ENCODE data around the gene PRAMEF1.
"Not testable (repeated sequence)": the region's sequence is repeated elsewhere in the genome, so short reads cannot be mapped to it uniquely, and the experiment has no call there.

Gene PRAMEF1

DNA sequence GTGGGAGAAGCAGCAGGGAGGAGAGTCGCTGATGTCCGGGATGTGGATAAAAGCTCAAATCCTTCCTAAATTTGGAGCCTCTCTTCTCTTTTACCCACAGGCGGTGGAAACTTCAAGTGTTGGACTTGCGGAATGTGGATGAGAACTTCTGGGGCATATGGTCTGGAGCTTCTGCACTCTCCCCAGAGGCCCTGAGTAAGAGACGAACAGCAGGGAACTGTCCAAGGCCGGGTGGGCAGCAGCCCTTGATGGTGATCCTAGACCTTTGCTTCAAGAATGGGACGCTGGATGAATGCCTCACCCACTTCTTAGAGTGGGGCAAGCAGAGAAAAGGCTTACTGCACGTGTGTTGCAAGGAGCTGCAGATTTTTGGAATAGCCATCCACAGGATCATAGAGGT is 15.8 kb upstream of the PRAMEF1 start:
- no peak for DNase-seq (ENCODE audit: low read depth in 2 of 2)

GRCh38 chr1:12776801-12777557 is 14.2 kb upstream of the PRAMEF1 start:
- DNase-seq (ENCODE audit: low read depth in 2 of 2), result no peak

GRCh38 chr1:12778061-12778460 is 13.1 kb upstream of the PRAMEF1 start:
- no peak for DNase-seq (ENCODE audit: low read depth in 2 of 2)

DNA sequence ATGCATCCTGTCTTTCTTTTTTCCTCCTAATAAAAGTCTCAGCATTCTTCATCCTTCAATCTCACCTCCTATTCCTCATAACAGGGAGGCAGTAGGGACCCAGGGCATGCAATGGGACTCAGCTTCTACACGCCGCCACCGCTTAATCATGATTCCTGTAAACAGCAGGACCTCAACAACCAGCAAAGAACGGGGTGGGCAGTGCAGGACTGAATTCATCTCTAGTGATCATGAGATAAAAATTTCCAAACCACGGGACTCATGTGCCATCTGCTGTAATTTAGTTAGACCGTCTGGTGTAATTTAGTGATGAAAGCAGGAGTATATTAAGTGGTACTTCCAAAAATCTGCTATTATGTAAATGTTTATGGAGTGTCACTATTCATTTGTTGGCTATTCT is 12.3 kb upstream of the PRAMEF1 start:
- DNase-seq (ENCODE audit: low read depth in 2 of 2), result no peak

- not testable (repeated sequence) for DNase-seq (ENCODE audit: low read depth in 2 of 2)
Measured at GRCh38 chr1:12781488-12781887, 9.7 kb upstream of the PRAMEF1 start.

DNA sequence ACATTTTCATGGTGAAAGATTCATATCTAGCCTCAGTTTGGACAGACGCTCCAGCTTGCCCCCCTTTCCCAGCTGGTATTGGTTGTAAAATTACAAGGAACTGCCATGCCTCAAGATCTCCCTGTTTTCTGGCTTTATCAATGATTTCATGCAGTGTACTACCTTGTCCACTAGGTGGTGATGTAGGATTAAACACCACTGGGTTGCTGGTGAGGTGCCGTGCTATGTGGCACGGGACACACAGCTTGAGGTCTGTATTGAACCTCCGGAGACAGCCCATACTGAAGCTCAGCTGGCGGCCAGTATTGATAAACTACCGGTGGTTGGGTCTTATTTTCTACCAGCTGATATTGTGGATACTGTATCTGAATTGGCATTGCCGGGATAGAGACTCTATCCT is 7.4 kb upstream of the PRAMEF1 start:
- not testable (repeated sequence) for DNase-seq (ENCODE audit: low read depth in 2 of 2)

GRCh38 chr1:12784729-12785128 is 6.5 kb upstream of the PRAMEF1 start:
- not testable (repeated sequence) for DNase-seq (ENCODE audit: low read depth in 2 of 2)

GRCh38 chr1:12798911-12799310 is 7.7 kb downstream of the PRAMEF1 start:
- no peak for DNase-seq (ENCODE audit: low read depth in 2 of 2)

GRCh38 chr1:12799730-12800129 is 8.5 kb downstream of the PRAMEF1 start:
- DNase-seq (ENCODE audit: low read depth in 2 of 2), result no peak

- DNase-seq (ENCODE audit: low read depth in 2 of 2), result no peak
Measured at GRCh38 chr1:12809933-12810332, 18.7 kb downstream of the PRAMEF1 start.

GRCh38 chr1:12810691-12811408 is 19.7 kb downstream of the PRAMEF1 start:
- no peak for DNase-seq (ENCODE audit: low read depth in 2 of 2)

DNA sequence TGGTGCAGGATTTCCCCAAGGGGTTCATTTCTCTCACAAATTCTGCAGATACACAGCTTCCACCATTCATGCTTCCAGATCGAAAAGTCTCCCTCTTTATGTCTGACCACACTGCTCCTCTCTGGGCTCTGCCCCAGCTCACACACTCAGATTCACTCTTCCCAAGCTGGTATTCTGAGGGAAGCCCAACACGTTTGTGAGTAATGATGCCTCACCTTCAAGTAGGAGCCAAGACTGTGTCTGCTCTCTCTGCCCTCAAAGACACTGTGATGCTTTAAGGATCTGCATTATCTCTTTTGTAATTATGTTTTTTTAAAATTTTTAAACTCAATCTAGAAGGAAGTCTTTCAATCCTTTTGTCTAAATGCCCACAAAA is 20.2 kb downstream of the PRAMEF1 start:
- DNase-seq (ENCODE audit: low read depth in 2 of 2), result no peak

- DNase-seq (ENCODE audit: low read depth in 2 of 2), result not testable (repeated sequence)
Measured at GRCh38 chr1:12819061-12819460, 27.9 kb downstream of the PRAMEF1 start.

GRCh38 chr1:12831310-12831709 is 40.1 kb downstream of the PRAMEF1 start, which contains the start of gene PRAMEF11:
PRAMEF11 (minus strand) TSS chr1:12831410; CDS start chr1:12828789, 2,621 bp downstream.
- DNase-seq (ENCODE audit: low read depth in 2 of 2), result not testable (repeated sequence)

DNA sequence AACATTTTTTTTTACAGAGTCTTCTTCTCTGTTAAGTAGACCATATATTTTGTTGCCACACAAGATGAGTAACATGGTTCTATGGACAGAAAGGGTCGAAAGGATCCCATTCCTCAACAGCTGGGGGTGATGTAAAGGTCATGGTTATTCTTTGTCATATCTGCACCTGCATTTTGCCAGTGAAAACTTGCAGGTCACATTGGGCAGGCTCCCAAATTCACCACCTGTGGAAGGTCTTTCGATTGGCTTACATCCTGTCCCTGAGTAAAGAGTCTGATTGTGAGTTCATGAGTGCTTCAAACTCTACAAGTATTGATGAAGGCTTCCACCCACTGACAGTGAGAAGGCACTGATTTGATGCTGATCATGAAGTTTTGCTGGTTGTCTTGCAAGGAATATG is 42.1 kb downstream of the PRAMEF1 start:
- not testable (repeated sequence) for DNase-seq (ENCODE audit: low read depth in 2 of 2)
